Endodermal cell (in vitro differentiated cells): ENCODE data around the gene TRNAU1AP. TPM values are rescaled to one million over a fixed set of nuclear protein-coding genes. Genes with fewer than 3 reads are reported as not detected.
A peak's percentile ranks its signal among the peaks of the same experiment; 100 is the strongest.

Experiments
- DNase-seq: peaks from one replicate; pipeline ENCODE4 v3.0.0-alpha.2; 2017
- H3K27ac ChIP-seq: 2 replicates; pipeline ENCODE4 v1.5.1; 2013; ENCODE audit warnings: mild to moderate bottlenecking, low read depth, low read length, moderate library complexity
- H3K27me3 ChIP-seq: 2 replicates; pipeline ENCODE4 v1.6.1; 2013; ENCODE audit warnings: mild to moderate bottlenecking, low read length, moderate library complexity; ENCODE audit not compliant: insufficient read depth, control insufficient read depth, poor library complexity, severe bottlenecking
- H3K36me3 ChIP-seq: 2 replicates; pipeline ENCODE4 v1.7.0; 2013; ENCODE audit warnings: mild to moderate bottlenecking, low read length, moderate library complexity; ENCODE audit not compliant: control insufficient read depth, insufficient read depth
- H3K4me1 ChIP-seq: one replicate; pipeline ENCODE4 v1.7.0; 2013; ENCODE audit warnings: low read length; ENCODE audit not compliant: control insufficient read depth, insufficient read depth
- H3K4me3 ChIP-seq: 2 replicates; pipeline ENCODE4 v1.5.1; 2013; ENCODE audit warnings: mild to moderate bottlenecking, low read length, moderate library complexity
- H3K9ac ChIP-seq: 2 replicates; pipeline ENCODE4 v1.6.1; 2013; ENCODE audit warnings: mild to moderate bottlenecking, low read length, moderate library complexity; ENCODE audit not compliant: poor library complexity, severe bottlenecking; ENCODE audit errors: extremely low read depth
- H3K9me3 ChIP-seq: 2 replicates; pipeline ENCODE4 v1.6.1; 2013; ENCODE audit warnings: mild to moderate bottlenecking, low read length, moderate library complexity; ENCODE audit not compliant: control insufficient read depth
- H3K27ac Mint-ChIP-seq: 2 replicates; pipeline ENCODE4 v1.8.0; 2020; ENCODE audit warnings: mixed read lengths
- H3K27me3 Mint-ChIP-seq: 2 replicates; pipeline ENCODE4 v1.8.0; 2021; ENCODE audit warnings: mild to moderate bottlenecking, mixed read lengths; ENCODE audit not compliant: insufficient read depth
- H3K36me3 Mint-ChIP-seq: 2 replicates; pipeline ENCODE4 v1.8.0; 2020; ENCODE audit warnings: low read depth, mixed read lengths
- H3K4me1 Mint-ChIP-seq: 2 replicates; pipeline ENCODE4 v1.8.0; 2020; ENCODE audit warnings: mixed read lengths
- H3K4me3 Mint-ChIP-seq: 2 replicates; pipeline ENCODE4 v1.8.0; 2020; ENCODE audit warnings: mild to moderate bottlenecking, moderate library complexity, mixed read lengths
- H3K9me3 Mint-ChIP-seq: 2 replicates; pipeline ENCODE4 v1.8.0; 2020; ENCODE audit warnings: mild to moderate bottlenecking, mixed read lengths
- CTCF ChIP-seq: fragments of 200-600 bp; sonication (generic); conservative IDR thresholded peaks from 2 replicates; pipeline ENCODE4 v1.5.0; 2021; ENCODE audit warnings: antibody characterized with exemption, mild to moderate bottlenecking
- WGBS, 2 experiments: methylation state at CpG; one replicate each; pipeline versions ENCODE4 v1.1.5 to v1.1.7; 2013; ENCODE audit warnings: missing lambda C conversion rate in 2 of 2, mixed read lengths in 1 of 2; ENCODE audit not compliant: insufficient coverage in 1 of 2, insufficient read length in 1 of 2; 5-methylcytosine and 5-hydroxymethylcytosine counted together
- total RNA-seq, 2 donors: library from RNA; stranded (reverse); fragmentation: NEBNext Ultra II Directional in 1 of 2; extraction: Animal tissue kit (Norgen Biotek cat#: 25700) in 1 of 2; gene quantifications; 2 replicates in 1 of 2; 3 replicates in 1 of 2; pipeline ENCODE4 v1.2.1, GENCODE V29; 2021

The TRNAU1AP gene
- total RNA-seq, 2 donors from 2014 or later, result 49.6 to 53.7 TPM

GRCh38 chr1:28578696-28579218 lies 25.9 kb downstream of the TRNAU1AP start:
- peaks cover 20% of the 10 kb centered on the region for H3K4me1 Mint-ChIP-seq
- no peak for DNase-seq
- H3K27ac Mint-ChIP-seq, result peak overlapping the region; percentile 69
- Histone ChIP-seq H3K4me1 (no peaks in the 10 kb centered on the region), H3K9me3 (no peaks in the 10 kb centered on the region), H3K9ac (no peak overlapping the region), H3K27ac (no peak overlapping the region), H3K36me3 (peaks cover 47% of the 10 kb centered on the region), H3K27me3 (peaks cover 6% of the 10 kb centered on the region), H3K4me3 (peak overlapping the region; percentile 93)
- H3K4me3 Mint-ChIP-seq, result no peak overlapping the region
- TF ChIP-seq CTCF, result no peak
- H3K36me3 Mint-ChIP-seq, result peaks cover 45% of the 10 kb centered on the region
- peaks cover 7% of the 10 kb centered on the region for H3K27me3 Mint-ChIP-seq
- WGBS, 2 experiments, result 88 to 92% methylated on average over 6 of the region's 6 CpGs
- H3K9me3 Mint-ChIP-seq, result no peaks in the 10 kb centered on the region

GRCh38 chr1:28579401-28579800 lies 26.5 kb downstream of the TRNAU1AP start:
- H3K27ac ChIP-seq, result no peak overlapping the region
- peak overlapping the region; percentile 94 for H3K4me3 Mint-ChIP-seq

GRCh38 chr1:28580722-28581530 lies 28.0 kb downstream of the TRNAU1AP start:
- Histone ChIP-seq H3K9me3 (no peaks in the 10 kb centered on the region), H3K4me1 (no peaks in the 10 kb centered on the region), H3K9ac (peak overlapping the region; percentile 73), H3K27ac (no peak overlapping the region), H3K4me3 (peak overlapping the region; percentile 93), H3K27me3 (peaks cover 6% of the 10 kb centered on the region), H3K36me3 (peaks cover 37% of the 10 kb centered on the region)
- H3K27me3 Mint-ChIP-seq, result peaks cover 7% of the 10 kb centered on the region
- peak; percentile 57 for TF ChIP-seq CTCF
- no peaks in the 10 kb centered on the region for H3K9me3 Mint-ChIP-seq
- H3K27ac Mint-ChIP-seq, result peak overlapping the region; percentile 93
- peak overlapping the region; percentile 94 for H3K4me3 Mint-ChIP-seq
- WGBS, 2 experiments, result 2 to 3% methylated on average over 21 to 26 of the region's 26 CpGs
- DNase-seq, result peak; percentile 72
- H3K36me3 Mint-ChIP-seq, result peaks cover 36% of the 10 kb centered on the region
- peaks cover 20% of the 10 kb centered on the region for H3K4me1 Mint-ChIP-seq

More at GRCh38 chr1:28579401-28579800, 26.5 kb downstream of the TRNAU1AP start:
- Mint-ChIP-seq H3K4me1 (peaks cover 20% of the 10 kb centered on the region), H3K9me3 (no peaks in the 10 kb centered on the region), H3K27me3 (peaks cover 7% of the 10 kb centered on the region), H3K27ac (peak overlapping the region; percentile 74), H3K36me3 (peaks cover 44% of the 10 kb centered on the region)
- WGBS, 2 experiments, result 87 to 100% methylated on average over 1 of the region's 1 CpG
- H3K9ac ChIP-seq, result peak overlapping the region; percentile 73
- peak overlapping the region; percentile 93 for H3K4me3 ChIP-seq
- no peak for DNase-seq
- TF ChIP-seq CTCF, result no peak
- H3K9me3 ChIP-seq, result no peaks in the 10 kb centered on the region
- peaks cover 45% of the 10 kb centered on the region for H3K36me3 ChIP-seq
- H3K27me3 ChIP-seq, result peaks cover 6% of the 10 kb centered on the region
- no peaks in the 10 kb centered on the region for H3K4me1 ChIP-seq
